HCT116 (cell line): ENCODE data around the gene AKR1A1.
"Not testable (repeated sequence)": the region's sequence is repeated elsewhere in the genome, so short reads cannot be mapped to it uniquely, and the experiment has no call there.

Experiments used
- POLR2AphosphoS5 ChIP-seq: IDR thresholded peaks from 2 replicates; pipeline ENCODE4 v1.6.1; 2011; ENCODE audit warnings: mild to moderate bottlenecking, low read depth, low read length, moderate library complexity
- TF ChIP-seq, protein P1 (sequence below), 3 experiments: fragments of 200-600 bp in 1 of 3; sonication (generic) in 1 of 3; IDR thresholded peaks in 2 of 3; conservative IDR thresholded peaks in 1 of 3; 2 replicates each; pipeline ENCODE4 v1.5.1; 2012 to 2017; ENCODE audit warnings: low read depth in 2 of 3, low read length in 2 of 3, antibody characterized with exemption in 1 of 3, borderline replicate concordance in 1 of 3, control low read depth in 1 of 3, mild to moderate bottlenecking in 1 of 3, mixed read lengths in 1 of 3, mixed run types in 1 of 3, moderate library complexity in 1 of 3; ENCODE audit not compliant: insufficient read depth in 1 of 3

DNA sequence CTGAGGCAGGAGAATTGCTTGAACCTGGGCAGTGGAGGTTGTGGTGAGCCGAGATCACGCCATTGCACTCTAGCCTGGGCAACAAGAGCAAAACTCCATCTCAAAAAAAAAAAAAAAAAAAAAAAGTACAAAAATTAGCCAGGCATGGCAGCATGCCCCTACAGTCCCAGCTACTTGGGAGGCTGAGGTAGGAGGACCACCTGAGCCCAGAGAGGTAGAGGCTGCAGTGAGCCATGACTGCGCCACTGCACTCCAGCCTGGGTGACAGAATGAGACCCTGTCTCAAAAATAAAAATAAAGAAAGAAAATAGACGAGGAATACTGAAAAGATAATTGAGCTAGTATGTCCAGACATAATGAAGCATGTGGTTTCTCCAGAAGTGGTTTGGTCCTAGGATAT lies 32.3 kb upstream of the AKR1A1 start:
- TF ChIP-seq POLR2AphosphoS5, result not testable (repeated sequence)
- TF ChIP-seq, protein P1, sequence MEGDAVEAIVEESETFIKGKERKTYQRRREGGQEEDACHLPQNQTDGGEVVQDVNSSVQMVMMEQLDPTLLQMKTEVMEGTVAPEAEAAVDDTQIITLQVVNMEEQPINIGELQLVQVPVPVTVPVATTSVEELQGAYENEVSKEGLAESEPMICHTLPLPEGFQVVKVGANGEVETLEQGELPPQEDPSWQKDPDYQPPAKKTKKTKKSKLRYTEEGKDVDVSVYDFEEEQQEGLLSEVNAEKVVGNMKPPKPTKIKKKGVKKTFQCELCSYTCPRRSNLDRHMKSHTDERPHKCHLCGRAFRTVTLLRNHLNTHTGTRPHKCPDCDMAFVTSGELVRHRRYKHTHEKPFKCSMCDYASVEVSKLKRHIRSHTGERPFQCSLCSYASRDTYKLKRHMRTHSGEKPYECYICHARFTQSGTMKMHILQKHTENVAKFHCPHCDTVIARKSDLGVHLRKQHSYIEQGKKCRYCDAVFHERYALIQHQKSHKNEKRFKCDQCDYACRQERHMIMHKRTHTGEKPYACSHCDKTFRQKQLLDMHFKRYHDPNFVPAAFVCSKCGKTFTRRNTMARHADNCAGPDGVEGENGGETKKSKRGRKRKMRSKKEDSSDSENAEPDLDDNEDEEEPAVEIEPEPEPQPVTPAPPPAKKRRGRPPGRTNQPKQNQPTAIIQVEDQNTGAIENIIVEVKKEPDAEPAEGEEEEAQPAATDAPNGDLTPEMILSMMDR (IDR thresholded peaks at IDR 0.05 in 2 of 3, conservative IDR thresholded peaks at IDR 0.05 in 1 of 3; ENCODE audit: borderline replicate concordance in 1 of 3, insufficient read depth in 1 of 3, low read depth in 2 of 3, low read length in 2 of 3), result not testable (repeated sequence)
